Gastrocnemius medialis (tissue), 4 donors: ENCODE measurements around the gene CDC25A.

Source experiments
- CTCF ChIP-seq, 5 experiments: fragments of 450-650 bp in 3 of 5; fragments of 200-600 bp in 2 of 5; sonication (generic) in 2 of 5; IDR thresholded peaks in 4 of 5; conservative IDR thresholded peaks in 1 of 5; 1 replicate in 4 of 5; 2 replicates in 1 of 5; pipeline ENCODE4 v1.5.1; 2016 to 2019; ENCODE audit warnings: antibody characterized with exemption in 5 of 5, mild to moderate bottlenecking in 3 of 5, moderate library complexity in 3 of 5
- POLR2A ChIP-seq, 2 donors: fragments of 450-650 bp; IDR thresholded peaks; one replicate each; pipeline ENCODE4 v1.6.1; 2017; ENCODE audit warnings: antibody characterized with exemption in 2 of 2, mild to moderate bottlenecking in 2 of 2, moderate library complexity in 2 of 2

GRCh38 chr3:48125886-48126622 lies 62.2 kb downstream of the CDC25A start:
- TF ChIP-seq CTCF (IDR thresholded peaks at IDR 0.05 in 4 of 5, conservative IDR thresholded peaks at IDR 0.05 in 1 of 5) (no peak), POLR2A (IDR thresholded peaks at IDR 0.05) (no peak)
